Hematopoietic multipotent progenitor cell (in vitro differentiated cells): ENCODE data around the gene PPP2R5A. TPM values are rescaled to one million over a fixed set of nuclear protein-coding genes. Genes with fewer than 3 reads are reported as not detected.
"Not testable (repeated sequence)": the region's sequence is repeated elsewhere in the genome, so short reads cannot be mapped to it uniquely, and the experiment has no call there.

Experiments
- DNase-seq, 3 donors: peaks; one replicate each; pipeline ENCODE4 v3.0.0-alpha.2; 2011 to 2015; ENCODE audit warnings: low read depth in 2 of 3, low spot score in 2 of 3
- total RNA-seq: library from RNA; depleted of rRNA; stranded (reverse); fragments of >200 nt; gene quantifications from one replicate; pipeline ENCODE4 v1.2.3, GENCODE V29; 2012

PPP2R5A gene
- total RNA-seq, 1 donor: 21.8 TPM

DNA sequence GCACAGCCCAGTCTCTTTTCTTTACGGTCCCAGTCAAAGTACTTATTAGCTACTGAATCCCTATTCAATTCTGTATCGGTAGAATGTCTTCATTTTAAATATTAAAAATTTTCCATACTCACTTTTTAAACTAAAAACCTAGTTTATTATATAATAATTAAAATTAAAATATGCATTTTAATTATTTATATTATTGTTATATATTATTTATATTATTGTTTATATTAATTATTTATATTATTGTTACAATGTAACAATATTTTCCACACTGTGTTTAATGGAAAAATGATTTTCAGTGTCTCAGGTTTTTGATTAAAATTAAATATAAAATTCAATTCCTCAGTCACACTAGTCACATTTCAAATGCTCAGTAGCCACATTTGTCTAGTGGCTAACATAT lies 18.2 kb upstream of the PPP2R5A start:
- no peak for DNase-seq

DNA sequence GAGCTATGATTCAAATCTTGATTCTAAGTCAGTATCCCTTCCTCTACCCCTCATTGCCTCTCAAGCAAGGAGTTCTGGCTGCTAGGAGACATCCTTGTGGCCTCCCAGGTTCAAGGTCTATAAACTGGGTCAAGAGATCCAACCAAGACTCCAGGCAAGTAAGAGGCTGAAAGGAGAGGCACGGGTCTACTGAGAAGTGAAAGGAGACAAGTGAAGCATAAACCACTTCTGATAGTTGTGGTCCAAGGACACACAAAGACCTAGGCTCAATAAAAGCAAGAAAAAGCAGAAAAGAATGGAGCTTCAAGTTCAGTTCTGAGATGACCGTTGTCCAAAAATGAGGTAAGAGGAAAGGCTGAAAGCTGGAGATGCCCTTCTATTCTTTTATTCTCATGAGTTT lies 17.8 kb upstream of the PPP2R5A start:
- no peak for DNase-seq

DNA sequence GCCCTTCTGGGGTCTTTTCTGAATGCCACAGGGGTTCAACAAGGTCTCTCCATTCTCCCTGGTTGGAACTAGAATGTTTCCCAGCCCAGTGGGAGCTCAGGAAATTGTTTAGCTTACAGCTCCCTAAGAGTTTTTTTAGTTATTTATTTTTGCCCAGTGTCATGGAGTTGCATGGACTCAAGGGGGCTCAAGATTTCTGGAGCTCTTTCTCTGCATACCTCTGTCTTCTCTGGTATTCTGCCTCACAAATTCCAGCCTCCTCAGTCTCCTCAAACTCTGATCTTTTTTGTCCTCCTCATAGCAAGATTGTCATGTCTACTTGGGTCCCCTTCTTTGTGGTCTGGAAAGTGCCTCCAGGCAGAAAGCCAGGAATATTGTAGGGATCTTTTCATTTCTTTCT lies 15.9 kb upstream of the PPP2R5A start:
- DNase-seq: no peak

DNA sequence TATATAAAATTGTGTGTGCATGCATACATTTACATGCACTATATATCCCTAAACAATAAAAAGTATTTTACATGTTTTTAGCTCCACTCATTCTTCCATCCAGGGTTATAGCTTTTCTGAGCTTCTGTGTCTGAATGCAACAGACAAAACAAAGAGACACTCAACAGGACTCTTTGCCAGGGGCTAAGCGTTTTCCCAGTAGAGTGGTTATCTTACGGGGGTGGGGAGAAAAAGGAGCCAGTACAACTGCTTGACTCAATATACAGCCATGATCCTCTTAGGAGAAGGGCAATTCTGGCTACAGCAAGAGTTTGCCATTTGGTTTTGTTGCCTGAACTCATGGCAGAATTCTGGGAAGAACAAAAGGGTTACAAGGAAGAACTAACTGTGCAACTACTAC lies 14.6 kb upstream of the PPP2R5A start:
- DNase-seq: no peak

DNA sequence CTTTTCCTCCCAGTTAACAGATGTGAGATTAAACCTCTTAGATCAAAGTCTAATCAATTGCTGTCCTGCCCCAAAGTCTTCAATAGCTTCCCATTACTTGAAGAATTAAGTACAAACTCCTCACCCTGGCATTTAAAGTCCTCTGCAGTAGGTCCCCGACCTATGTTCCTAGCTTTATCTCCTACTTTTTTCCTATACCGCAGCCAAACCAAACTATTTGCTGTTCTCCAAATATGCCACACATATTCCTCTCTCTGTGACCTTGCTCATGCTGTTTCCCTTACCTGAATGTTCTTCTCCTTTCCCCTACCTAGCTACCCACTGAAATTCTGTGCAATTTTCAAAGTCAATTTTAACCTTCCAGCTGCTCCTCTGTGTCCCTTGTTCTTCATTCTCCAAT lies 14.0 kb upstream of the PPP2R5A start:
- DNase-seq: no peak

DNA sequence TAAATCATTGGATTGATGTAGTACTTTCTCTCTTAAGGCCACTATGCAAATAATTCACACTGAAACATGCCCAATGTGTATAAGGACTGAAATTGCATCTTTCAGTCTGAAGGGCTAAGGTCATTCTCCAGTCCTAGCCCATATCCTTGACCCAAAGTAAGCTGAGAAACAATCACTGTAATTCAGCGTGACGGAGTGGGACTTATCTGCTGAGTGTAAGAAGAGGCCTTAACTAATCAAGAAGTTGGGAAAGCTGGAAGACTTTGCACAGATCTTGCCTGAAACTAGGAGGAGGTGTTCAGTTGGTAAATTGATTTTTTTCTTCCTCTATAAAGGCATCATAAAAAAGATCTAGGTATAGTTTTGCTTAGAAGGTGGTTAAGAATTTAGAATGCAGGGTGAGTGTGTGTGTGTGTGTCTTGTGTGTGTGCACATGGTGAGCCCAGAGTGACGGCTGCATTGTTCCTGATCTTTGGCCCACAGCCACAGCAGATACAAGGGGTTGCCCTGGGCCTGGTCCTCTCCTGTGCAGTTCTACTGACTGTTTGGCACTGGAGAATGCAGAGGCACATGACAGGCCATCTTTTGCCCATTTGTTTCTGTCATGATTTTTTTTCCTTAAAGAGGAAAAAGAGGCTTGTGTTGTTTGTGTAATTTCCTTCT lies 13.3 kb upstream of the PPP2R5A start:
- no peak for DNase-seq

DNA sequence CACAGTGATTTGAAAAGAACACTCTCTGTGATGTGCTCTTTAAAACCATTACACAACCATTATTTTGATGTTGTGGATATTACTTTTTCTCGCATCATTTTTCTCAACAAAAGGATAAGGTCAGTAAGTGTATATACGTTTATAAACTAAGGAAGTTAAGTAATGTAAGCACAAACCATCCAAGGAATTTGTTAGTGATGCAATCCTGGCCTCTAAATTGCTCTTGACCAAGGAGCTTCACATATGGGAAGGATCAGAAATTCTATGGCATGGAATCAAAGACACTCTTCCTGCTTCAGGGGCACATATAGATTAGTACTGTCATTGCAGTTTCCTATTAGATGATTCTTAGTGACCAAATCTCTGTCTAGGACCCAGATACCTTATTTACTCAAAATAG lies 3.6 kb upstream of the PPP2R5A start:
- DNase-seq: no peak

DNA sequence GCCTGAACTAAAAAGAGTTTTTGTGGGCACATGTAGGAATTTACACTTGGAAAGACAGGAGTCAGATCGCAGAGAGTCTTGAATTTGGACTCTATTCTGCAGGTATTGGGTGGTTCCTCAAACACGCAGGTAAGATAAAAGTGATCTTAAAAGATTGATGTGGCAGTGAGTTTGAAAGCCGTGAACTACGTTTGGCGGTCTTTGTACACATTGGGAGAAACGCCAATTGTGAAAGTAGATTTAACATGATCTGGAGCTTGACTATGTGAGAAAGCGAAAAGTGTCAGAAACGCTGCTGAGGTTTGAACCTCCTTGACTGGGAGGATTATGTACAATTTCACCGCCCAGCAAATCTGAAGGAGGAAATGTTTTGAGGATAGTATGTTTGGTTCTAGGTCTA lies 1.5 kb upstream of the PPP2R5A start:
- no peak for DNase-seq

DNA sequence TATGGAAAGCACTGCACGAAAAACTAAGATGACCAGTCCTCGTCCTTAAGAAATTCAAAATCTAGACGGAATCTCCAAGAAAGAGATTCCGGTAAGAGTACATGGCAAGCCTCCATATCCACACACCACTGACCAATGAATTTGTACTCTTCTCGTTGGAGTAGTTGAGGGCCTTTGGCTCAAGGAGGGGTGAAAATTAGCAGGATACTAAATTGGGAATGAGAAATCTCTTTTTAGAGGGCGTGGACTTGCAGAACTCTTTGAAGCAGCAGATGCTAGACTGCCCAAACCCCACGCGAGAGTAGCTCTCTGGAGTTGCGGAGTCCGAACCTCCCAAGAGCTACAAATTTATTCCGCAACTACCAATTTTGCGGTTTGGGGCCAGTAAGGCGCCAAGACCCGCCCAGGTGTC lies 872 bp upstream of the PPP2R5A start:
- no peak for DNase-seq

DNA sequence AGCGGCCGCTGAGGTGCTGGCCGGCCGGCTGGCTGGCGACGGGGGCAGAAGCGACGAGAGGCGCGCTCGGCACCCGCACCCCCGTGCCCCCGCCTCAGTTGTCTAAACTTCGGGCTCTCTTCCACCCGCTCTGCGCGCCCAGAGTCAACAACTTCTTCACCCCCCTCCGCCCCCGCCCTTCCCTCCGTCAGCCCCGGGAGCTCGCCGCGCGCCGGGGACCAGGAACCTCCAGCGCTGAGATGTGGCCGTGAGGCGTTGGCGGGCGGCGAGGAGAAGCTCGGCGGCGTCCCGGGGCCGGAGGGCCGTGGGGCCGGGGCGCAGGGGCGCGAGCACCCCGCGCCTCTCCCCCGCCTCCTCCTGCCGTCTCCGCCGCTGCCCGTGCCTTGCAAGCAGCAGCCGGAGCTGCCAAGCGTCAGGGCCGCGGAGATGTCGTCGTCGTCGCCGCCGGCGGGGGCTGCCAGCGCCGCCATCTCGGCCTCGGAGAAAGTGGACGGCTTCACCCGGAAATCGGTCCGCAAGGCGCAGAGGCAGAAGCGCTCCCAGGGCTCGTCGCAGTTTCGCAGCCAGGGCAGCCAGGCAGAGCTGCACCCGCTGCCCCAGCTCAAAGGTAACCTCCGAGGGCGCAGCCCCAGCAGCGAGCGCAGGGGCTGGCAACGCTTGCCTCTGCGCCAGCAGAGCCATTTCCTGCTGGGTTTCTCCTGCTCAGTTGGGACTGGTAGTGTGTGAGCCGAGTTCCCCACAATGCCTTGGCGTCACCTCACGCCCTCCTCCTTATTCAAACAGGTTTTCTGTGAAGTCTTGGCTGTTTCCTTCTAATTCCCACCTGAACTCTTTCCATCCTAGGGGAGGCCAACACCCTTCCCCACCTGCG lies 710 bp downstream of the PPP2R5A start:
- peak; percentile 57 to 74 (median 67) for DNase-seq

DNA sequence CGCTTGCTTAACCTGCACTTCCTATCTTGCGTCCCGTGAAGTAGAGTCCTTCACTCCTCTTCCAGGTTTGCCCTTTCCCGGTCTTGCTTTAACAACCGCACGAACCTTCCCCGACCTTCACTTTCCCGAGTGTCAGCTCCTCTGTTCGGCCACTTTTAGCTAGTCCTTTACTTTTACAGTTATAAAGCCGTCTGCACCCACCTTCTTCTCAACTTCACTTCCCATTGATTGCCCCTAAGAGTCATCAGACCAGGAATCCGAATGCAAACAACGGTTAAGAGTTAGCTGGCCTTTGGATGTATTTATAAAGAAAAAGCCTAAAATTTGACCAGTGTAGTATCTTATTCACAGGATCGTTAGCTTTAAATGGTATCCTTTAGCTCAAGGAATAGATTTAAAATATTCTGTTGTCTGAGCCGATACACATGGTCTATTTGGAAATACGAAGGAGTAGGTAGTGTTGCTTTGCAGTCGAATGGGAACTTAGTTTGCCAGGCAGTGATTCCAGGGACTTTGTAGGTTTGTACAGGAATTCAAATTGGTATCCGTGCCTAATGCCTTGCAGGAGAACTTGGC lies 1.4 kb downstream of the PPP2R5A start:
- DNase-seq: peak in 2 of 3 donors; percentile 13 to 19

DNA sequence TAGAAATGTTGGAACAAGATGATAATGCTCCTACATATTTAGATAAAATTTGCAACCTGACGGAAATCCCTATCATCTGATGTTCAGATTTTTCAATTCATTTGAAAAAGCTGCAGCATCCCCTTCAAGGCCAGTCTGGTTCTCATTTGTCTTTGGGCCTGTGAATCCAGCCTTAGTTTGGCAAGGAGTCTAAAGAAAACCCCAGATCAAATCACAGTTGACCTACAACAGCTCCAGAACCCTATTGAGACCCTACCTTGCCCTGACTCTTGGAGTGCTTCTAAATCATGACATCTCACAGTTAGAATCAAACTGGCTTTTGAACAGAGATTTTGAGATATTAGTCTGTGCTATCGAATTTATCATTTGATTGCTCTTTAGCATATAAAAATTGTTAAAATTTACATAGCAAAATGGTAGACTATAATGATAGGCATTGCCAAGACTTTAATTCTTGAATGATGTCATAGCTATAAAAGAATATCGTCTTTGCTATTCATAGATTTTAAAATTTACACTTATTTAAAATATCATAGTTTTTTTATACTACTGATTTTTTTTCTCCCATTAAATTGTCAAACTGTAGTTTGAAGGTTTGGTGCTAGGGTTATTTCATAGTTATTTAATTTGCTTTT lies 2.2 kb downstream of the PPP2R5A start:
- no peak for DNase-seq

DNA sequence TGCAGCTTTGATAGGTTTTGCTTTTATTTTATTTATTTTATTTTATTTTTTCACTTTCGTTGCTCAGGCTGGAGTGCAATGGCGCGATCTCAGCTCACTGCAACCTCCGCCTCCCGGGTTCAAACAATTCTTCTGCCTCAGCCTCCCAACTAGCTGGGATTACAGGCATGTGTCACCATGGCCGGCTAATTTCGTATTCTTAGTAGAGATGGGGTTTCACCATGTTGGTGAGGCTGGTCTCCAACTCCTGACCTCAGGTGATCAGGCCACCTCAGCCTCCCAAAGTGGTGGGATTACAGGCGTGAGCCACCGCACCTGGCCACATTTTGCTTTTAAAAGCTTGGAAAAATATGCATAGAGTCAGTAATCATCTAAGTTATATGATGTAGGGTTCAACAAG lies 2.8 kb downstream of the PPP2R5A start:
- DNase-seq: not testable (repeated sequence)

DNA sequence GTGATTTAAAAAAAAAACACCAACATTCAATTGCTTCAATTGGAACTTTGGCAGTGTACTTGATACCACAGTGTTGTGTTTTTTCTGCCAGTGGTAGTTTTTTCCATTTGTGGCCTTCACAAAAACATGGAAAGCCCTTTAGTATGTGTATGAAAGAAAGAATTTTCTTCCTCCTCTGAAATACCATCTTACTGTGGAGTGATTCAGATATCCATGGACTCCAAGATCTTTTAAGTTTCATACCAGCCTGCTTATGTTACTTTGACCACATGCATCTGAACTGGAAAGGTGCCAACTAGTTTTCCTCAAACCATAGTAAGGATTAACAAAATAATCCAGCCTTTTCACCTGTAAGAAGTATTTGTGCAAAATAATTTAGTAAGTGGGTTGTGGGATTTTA lies 3.4 kb downstream of the PPP2R5A start:
- no peak for DNase-seq

DNA sequence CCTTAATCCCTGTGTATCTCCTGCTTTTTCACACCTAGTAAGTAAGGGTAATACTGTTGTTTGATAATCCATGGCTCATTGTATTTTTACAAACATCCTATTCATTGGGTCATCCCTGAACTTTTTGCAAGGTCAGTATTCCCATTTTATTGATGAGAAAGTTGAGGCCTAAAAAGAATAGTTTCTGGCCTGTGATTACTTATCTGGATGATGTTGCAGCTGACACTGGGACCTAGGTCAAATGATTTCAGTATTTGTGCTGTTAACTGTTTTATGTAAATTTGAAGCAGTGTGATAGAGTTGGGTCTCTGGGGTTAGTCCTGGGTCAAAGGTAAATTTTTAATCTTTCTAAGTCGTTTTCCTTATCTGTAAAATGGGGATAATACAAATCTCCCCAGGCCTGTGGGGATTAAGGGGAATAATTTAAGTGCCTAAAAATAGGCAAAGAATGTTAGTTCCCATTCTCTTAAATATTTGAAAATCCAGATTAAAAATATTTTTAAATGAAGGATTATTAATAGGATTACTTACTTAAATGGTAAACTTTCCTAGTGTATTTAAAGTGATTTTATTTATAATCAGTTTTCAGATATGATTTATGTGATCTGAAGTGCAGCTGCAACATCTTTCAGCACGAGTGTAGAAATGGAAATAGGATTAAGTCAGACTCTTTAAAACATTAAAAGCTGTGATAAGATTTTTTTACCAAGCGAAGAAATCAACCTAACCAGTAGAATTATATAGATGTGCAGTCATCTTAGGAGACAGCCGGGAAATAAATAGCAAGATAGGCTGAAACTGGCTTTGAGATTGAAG lies 4.3 kb downstream of the PPP2R5A start:
- no peak for DNase-seq

DNA sequence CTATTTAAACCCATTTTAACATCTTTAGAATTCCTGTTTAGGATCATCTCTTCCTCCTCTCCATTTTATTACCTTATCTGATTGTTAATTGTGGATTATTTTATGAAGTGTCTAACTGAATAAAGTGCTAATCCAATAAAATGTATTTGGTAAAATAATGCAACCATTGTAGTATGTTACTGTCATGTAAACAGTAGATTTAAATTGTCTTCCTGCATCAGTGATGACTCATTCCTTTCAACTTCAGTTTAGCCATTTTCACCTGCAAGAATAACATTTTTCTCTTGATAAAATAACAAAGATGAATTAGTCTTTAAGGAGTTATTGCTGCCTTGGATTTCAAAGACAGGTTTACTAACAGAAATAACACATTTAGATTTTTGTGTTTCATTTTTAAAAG lies 5.4 kb downstream of the PPP2R5A start:
- peak in 1 of 3 donors; percentile 21 for DNase-seq

DNA sequence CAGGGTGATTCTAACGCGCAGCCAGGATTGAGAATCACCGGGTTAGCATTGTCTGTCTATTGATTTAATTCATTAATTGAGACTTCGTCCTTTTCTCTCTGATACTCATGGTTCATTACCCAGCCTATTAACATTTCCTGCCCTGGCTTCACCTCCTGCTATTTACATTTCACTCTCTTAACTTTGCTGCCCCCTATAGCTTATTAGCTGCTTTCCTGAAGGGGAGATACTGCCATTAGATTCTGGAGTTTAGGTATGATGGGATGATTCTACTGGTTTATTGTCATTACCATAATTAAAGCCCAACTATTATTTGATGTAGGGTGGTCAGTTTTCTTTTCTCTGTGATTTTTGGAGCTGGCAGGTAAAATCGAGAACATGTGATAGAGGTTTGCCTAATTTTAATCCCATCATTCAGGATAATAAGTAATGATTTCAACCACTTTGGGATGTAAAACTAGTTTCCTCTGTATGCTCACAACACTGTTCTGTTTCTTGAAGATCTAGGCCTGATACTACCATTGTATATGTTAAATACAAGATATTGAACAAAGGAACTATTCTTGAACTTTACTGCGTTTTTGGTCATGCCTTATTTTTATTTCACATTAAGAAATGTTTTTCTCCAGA lies 6.4 kb downstream of the PPP2R5A start:
- peak in 2 of 3 donors; percentile 65 to 80 for DNase-seq

DNA sequence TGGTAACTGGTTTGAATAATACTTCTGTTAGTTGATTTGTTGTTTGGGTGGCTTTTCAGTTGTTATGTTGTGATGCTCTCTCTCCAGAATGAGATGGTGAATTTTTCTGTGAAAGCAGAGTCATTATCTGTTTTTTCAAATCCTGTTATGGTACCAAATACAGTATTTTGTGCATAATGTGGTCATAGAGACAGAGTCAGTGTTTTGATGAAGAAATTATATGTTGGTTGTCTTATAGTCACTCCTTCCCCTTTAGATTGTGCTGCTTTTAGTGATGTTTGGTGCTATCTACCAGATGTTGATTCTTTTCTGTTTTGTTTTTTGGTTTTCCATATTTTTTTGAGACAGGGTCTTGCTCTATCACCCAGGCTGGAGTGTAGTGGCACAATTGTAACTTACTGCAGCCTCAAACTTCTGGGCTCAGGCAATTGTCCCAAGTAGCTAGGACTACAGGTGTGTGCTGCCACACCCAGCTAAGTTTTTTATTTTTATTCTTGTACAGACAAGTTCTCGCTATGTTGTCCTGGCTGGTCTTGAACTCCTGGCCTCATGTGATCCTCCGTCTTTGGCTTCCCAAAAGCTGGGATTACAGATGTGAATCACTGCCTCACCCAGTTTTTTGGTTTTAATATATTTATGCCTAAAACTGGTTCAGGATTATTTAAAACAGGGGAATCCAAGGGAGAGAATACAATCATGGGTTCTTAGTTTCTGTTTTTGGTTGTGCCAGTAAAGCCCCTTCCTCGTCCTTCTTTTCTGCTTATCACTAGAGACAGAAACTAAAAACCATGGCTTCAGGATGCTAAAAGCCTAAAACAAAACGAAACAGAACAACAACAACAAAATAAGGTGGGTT lies 7.3 kb downstream of the PPP2R5A start:
- DNase-seq: no peak

DNA sequence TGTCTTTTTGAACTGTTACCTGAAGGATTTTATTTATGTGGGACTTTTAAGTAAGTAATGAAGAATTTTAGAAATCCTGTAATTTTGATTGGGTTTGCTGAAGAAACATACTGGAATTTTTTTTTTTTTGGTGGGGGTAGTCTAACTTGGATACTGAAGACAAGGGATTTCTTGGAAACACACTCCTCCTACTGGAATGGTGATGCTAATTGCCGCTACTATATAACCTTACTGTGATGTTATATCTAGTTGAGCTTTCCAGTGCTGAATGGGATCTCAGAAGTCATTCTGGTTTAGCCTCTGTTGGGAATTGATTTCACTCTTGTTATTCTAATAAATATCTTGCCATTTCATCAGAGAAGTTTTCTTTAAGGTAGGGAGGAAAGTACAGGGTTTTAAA lies 8.4 kb downstream of the PPP2R5A start:
- DNase-seq: no peak
